Left lobe of liver (tissue), 2 donors: ENCODE measurements around the gene COP1. TPM values are rescaled to one million over a fixed set of nuclear protein-coding genes. Genes with fewer than 3 reads are reported as not detected.

Experiments
- ATAC-seq: fragments of 200-7000 bp; cut with Tn5 transposase; one replicate; pipeline ENCODE4 v1.9.1; 2020; ENCODE audit warnings: mild to moderate bottlenecking, moderate library complexity
- DNase-seq: peaks from one replicate; pipeline ENCODE4 v3.0.0-alpha.2; 2020; ENCODE audit warnings: low spot score
- total RNA-seq: library from RNA; stranded (reverse); gene quantifications from one replicate; pipeline ENCODE4 v1.2.1, GENCODE V29; 2021
- donor health status: DM: no; HTN: no; CAD: no; lungs with moderate emphysema.
- donor health status: DM: no; HTN: yes; CAD: no.

The COP1 gene
- total RNA-seq, 1 donor from 2014 or later: 21.9 TPM

GRCh38 chr1:176201568-176201967, 5.5 kb downstream of the COP1 start:
- DNase-seq (no peak), ATAC-seq (no peak)

- DNase-seq (no peak), ATAC-seq (no peak)
Observed at GRCh38 chr1:176199707-176200106, 7.4 kb downstream of the COP1 start.

GRCh38 chr1:176198413-176198812, 8.7 kb downstream of the COP1 start:
- ATAC-seq (no peak), DNase-seq (no peak)

- DNase-seq (no peak), ATAC-seq (no peak)
Observed at GRCh38 chr1:176196728-176197127, 10.4 kb downstream of the COP1 start.

- no peak for ATAC-seq
- no peak for DNase-seq
Observed at GRCh38 chr1:176195547-176195946, 11.5 kb downstream of the COP1 start.

- no peak for DNase-seq
Observed at GRCh38 chr1:176193663-176194062, 13.4 kb downstream of the COP1 start.

GRCh38 chr1:176193023-176193422, 14.1 kb downstream of the COP1 start:
- ATAC-seq (no peak), DNase-seq (no peak)

More at GRCh38 chr1:176193663-176194062, 13.4 kb downstream of the COP1 start:
- no peak for ATAC-seq

- no peak for DNase-seq
- ATAC-seq: no peak
Observed at GRCh38 chr1:176188604-176189003, 18.5 kb downstream of the COP1 start.

GRCh38 chr1:176187001-176187400, 20.1 kb downstream of the COP1 start:
- DNase-seq: no peak
- no peak for ATAC-seq

- DNase-seq: no peak
- ATAC-seq: no peak
Observed at GRCh38 chr1:176183618-176184017, 23.5 kb downstream of the COP1 start.

GRCh38 chr1:176178316-176178715, 28.8 kb downstream of the COP1 start:
- peak; percentile 39 for ATAC-seq
- DNase-seq: no peak

- ATAC-seq (no peak), DNase-seq (no peak)
Observed at GRCh38 chr1:176177764-176178163, 29.3 kb downstream of the COP1 start.

GRCh38 chr1:176174108-176174507, 33.0 kb downstream of the COP1 start:
- ATAC-seq: no peak
- DNase-seq: no peak

- DNase-seq: no peak
- no peak for ATAC-seq
Observed at GRCh38 chr1:176172215-176172614, 34.9 kb downstream of the COP1 start.

- DNase-seq: no peak
- ATAC-seq: no peak
Observed at GRCh38 chr1:176167210-176167609, 39.9 kb downstream of the COP1 start.

GRCh38 chr1:176165573-176165972, 41.5 kb downstream of the COP1 start:
- DNase-seq: no peak
- ATAC-seq: peak; percentile 85

- no peak for DNase-seq
- ATAC-seq: no peak
Observed at GRCh38 chr1:176164014-176164678, 42.9 kb downstream of the COP1 start.

GRCh38 chr1:176159993-176160392, 47.1 kb downstream of the COP1 start:
- no peak for DNase-seq
- ATAC-seq: no peak

GRCh38 chr1:176157995-176158394, 49.1 kb downstream of the COP1 start:
- ATAC-seq: no peak

GRCh38 chr1:176149939-176150807, 56.9 kb downstream of the COP1 start:
- ATAC-seq: peak; percentile 99

More at GRCh38 chr1:176157995-176158394, 49.1 kb downstream of the COP1 start:
- no peak for DNase-seq

GRCh38 chr1:176144526-176144925, 62.6 kb downstream of the COP1 start:
- no peak for DNase-seq
- no peak for ATAC-seq

More at GRCh38 chr1:176149939-176150807, 56.9 kb downstream of the COP1 start:
- peak; percentile 69 for DNase-seq

- ATAC-seq (no peak), DNase-seq (no peak)
Observed at GRCh38 chr1:176142973-176143372, 64.1 kb downstream of the COP1 start.
